ENCODE measurements around the gene SMIM32.

Gene SMIM32

GRCh38 chr5:136186796-136187195 lies 6.2 kb downstream of the SMIM32 start:
- CTCF ChIA-PET: no interaction called here
- POLR2A ChIA-PET: no interaction called here
- DNase-seq (ENCODE audit: extremely low spot score): no peak
- TF ChIP-seq PKNOX1 (IDR thresholded peaks at IDR 0.05): no peak
- no peak for TF ChIP-seq SUZ12 (IDR thresholded peaks at IDR 0.05)

- POLR2A ChIA-PET: no interaction called here
- no peak for DNase-seq (ENCODE audit: extremely low spot score)
- CTCF ChIA-PET: no interaction called here
- no peak for TF ChIP-seq LEF1 (IDR thresholded peaks at IDR 0.05; ENCODE audit: borderline replicate concordance)
These were observed 6.8 kb downstream of the SMIM32 start for GRCh38 chr5:136185974-136186665.

DNA sequence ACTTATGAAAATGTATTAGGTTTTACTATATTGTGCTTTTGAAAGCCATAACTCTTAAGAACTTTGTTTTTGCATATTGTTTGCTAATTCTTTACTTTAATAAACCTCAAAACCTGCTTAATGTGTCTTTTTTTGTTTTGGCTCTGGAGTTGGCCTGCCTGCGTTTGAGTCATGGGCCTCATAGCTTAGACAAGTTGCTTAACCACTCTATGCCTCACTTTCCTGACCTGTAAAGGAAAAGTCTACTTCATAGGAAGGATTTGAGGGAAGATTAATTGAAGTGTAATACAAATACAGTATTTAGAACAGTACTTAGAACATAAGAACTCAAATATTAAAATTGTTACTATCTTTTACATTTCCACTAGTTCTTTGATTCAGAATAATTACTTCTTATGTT lies 10.3 kb downstream of the SMIM32 start:
- CTCF ChIA-PET: no interaction called here

DNA sequence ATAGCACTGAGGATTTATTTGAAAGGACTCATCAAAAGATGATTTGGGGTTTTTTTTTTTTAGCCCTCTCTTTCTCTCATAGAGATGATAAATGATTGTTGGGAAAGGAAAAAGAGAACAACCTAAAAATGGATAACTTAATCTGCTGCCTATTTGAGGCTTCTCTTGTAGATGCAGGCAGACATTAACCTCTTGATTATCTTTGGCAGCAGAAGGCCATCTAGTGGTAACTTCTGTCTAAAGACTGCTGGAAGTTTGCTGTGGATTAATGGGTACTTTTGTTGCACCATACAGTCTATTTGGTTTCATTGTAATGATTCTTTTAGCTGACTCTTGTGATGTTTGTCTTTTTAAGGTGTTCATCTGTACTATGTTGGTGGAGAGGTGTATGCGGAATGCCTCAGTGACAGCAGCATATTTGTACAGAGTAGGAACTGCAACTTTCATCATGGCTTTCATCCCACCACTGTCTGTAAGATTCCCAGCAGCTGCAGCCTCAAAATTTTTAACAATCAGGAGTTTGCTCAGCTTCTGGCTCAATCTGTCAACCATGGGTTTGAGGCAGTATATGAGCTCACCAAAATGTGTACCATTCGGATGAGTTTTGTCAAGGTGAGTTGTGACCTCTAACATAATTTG lies 18.8 kb downstream of the SMIM32 start:
- TF ChIP-seq SP1 (IDR thresholded peaks at IDR 0.05): no peak
- TF ChIP-seq CTBP1 (IDR thresholded peaks at IDR 0.05; ENCODE audit: borderline replicate concordance): no peak
- no peak for TF ChIP-seq BHLHE40 (IDR thresholded peaks at IDR 0.05; ENCODE audit: borderline replicate concordance)
- no peak for TF ChIP-seq PKNOX1 (IDR thresholded peaks at IDR 0.05)
- TF ChIP-seq FOXA1 (IDR thresholded peaks at IDR 0.05): no peak
- TF ChIP-seq ZNF384 (IDR thresholded peaks at IDR 0.05): no peak
- TF ChIP-seq FOXK2 (IDR thresholded peaks at IDR 0.05): no peak
- TF ChIP-seq TARDBP (IDR thresholded peaks at IDR 0.05): no peak
- no peak for TF ChIP-seq ELF4 (IDR thresholded peaks at IDR 0.05)
- TF ChIP-seq HDGF (IDR thresholded peaks at IDR 0.05; ENCODE audit: borderline replicate concordance): no peak
- no peak for TF ChIP-seq LEF1 (IDR thresholded peaks at IDR 0.05; ENCODE audit: borderline replicate concordance)
- no peak for TF ChIP-seq SUZ12 (IDR thresholded peaks at IDR 0.05)
- no peak for TF ChIP-seq FOXM1 (IDR thresholded peaks at IDR 0.05; ENCODE audit: borderline replicate concordance)
- no peak for TF ChIP-seq NFRKB (IDR thresholded peaks at IDR 0.05)
- TF ChIP-seq ARNT (IDR thresholded peaks at IDR 0.05): no peak
- no peak for TF ChIP-seq L3MBTL2 (conservative IDR thresholded peaks at IDR 0.05)
- ChIA-PET POLR2A (no interaction called here), CTCF (interaction anchor here (0.6 to 1.1 kb wide), 3 partner anchors 35 to 117 kb away, joined by 3 to 7 read pairs (median 5); no protein-coding TSS in a partner anchor)
- DNase-seq (ENCODE audit: extremely low spot score): peak; percentile 55

More for the DNA sequence above, 10.3 kb downstream of the SMIM32 start:
- DNase-seq (ENCODE audit: extremely low spot score): no peak
- TF ChIP-seq BHLHE40 (IDR thresholded peaks at IDR 0.05; ENCODE audit: borderline replicate concordance) (no peak), FOXM1 (IDR thresholded peaks at IDR 0.05; ENCODE audit: borderline replicate concordance) (no peak), ZNF384 (IDR thresholded peaks at IDR 0.05) (no peak), NFRKB (IDR thresholded peaks at IDR 0.05) (no peak)
- POLR2A ChIA-PET: no interaction called here

DNA sequence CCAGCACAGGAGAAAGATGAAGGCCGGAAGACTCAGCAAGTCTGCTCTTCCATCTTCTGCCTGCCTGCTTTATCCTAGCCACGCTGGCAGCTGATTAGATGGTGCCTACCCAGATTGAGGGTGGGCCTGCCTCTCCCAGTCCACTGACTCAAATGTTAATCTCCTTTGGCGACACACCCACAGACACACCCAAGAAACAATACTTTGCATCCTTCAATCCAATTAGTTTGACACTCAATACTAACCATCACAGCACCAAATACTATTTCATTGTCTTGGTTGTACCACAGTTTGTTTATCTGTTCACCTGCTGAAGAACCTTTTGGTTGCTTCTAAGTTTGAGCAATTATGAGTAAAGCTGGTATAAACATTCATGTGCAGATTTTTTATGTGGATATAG lies 23.7 kb downstream of the SMIM32 start:
- POLR2A ChIA-PET: no interaction called here
- TF ChIP-seq BHLHE40 (IDR thresholded peaks at IDR 0.05; ENCODE audit: borderline replicate concordance) (no peak), L3MBTL2 (conservative IDR thresholded peaks at IDR 0.05) (no peak)
- CTCF ChIA-PET: no interaction called here
- DNase-seq (ENCODE audit: extremely low spot score): no peak

DNA sequence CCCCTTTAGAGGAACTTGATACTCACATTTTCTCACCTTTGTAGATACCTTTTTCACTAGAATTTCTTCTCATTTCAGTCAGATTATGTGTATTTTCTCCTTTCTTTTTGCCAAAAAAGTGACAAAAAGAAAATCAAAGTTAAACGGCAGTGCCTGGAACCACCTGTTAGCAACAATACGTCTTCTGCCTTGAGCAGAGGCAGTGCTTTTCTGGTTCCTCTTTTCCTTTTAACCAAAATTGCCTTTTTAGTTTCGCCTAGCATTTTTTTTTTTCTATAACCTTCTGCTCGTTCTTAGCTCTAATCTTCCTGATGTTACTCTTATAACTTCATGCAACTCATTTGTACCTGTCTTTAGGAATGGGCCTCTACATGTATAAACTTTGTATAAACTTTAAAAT lies 26.1 kb downstream of the SMIM32 start:
- ChIA-PET CTCF (interaction anchor here (0.6 kb wide), 1 partner anchor 70 kb away, joined by 3 read pairs; no protein-coding TSS in a partner anchor), POLR2A (no interaction called here)
- TF ChIP-seq SP1 (IDR thresholded peaks at IDR 0.05) (no peak), FOXM1 (IDR thresholded peaks at IDR 0.05; ENCODE audit: borderline replicate concordance) (no peak), TARDBP (IDR thresholded peaks at IDR 0.05) (no peak), ARNT (IDR thresholded peaks at IDR 0.05) (no peak), SUZ12 (IDR thresholded peaks at IDR 0.05) (no peak), ELF4 (IDR thresholded peaks at IDR 0.05) (no peak), PKNOX1 (IDR thresholded peaks at IDR 0.05) (no peak)
- no peak for DNase-seq (ENCODE audit: extremely low spot score)

- DNase-seq (ENCODE audit: extremely low spot score): no peak
- POLR2A ChIA-PET: no interaction called here
- no peak for TF ChIP-seq PKNOX1 (IDR thresholded peaks at IDR 0.05)
- TF ChIP-seq SP1 (IDR thresholded peaks at IDR 0.05): no peak
- no peak for TF ChIP-seq TARDBP (IDR thresholded peaks at IDR 0.05)
- CTCF ChIA-PET: no interaction called here
These were observed 28.7 kb downstream of the SMIM32 start for GRCh38 chr5:136164226-136164625.

All from HEK293T (cell line).